ENCODE results near the gene KLRK1.
"Not testable (repeated sequence)": the region's sequence is repeated elsewhere in the genome, so short reads cannot be mapped to it uniquely, and the experiment has no call there.

KLRK1 gene

GRCh38 chr12:10361622-10362021 is 28.2 kb downstream of the KLRK1 start:
- DNase-seq, result no peak

DNA sequence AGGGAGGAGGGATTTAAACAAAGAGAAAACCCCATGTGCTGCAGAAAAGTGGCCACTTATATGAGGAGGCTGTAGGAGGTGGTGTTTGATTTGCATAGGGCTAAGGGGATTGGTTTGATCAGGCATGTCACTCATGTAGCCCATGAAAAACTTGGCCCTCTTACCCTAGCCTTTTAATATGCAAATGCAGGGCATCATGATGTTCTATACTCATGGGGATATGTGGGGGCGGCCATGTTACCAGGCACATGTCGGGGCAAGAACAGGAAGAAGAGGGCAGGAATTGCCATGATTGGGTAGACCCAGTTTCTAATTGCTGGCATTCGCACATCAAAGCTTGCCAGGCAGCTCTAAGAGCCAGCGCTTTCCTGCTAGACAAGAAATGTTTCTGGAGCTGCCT is 28.8 kb downstream of the KLRK1 start:
- DNase-seq, result no peak

GRCh38 chr12:10358969-10359368 is 30.9 kb downstream of the KLRK1 start:
- DNase-seq, result no peak

- DNase-seq, result no peak
These were observed 31.7 kb downstream of the KLRK1 start for GRCh38 chr12:10358131-10358530.

DNA sequence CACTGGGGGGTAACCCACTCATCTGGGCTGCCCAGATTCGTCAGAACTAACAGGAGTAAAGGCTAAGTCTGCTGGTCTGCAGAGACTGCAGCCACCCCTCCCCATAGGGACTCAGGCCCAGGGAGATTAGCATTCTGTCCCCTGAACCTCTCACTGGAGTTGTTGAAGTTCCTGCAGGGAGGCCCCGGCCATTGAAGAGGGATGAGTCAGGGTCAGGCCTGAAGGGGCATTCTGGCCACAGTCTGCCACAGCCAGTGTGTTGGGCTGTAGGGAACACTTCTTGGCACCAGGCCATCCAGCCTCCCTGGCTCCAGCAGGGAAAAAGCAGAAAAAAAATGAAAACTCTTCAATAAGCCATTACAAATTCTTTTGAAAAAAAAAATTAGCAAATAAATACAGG is 35.3 kb downstream of the KLRK1 start:
- DNase-seq, result no peak

GRCh38 chr12:10354071-10354470 is 35.8 kb downstream of the KLRK1 start:
- no peak for DNase-seq

GRCh38 chr12:10351457-10351856 is 38.4 kb downstream of the KLRK1 start:
- DNase-seq, result not testable (repeated sequence)

- no peak for DNase-seq
These were observed 47.8 kb downstream of the KLRK1 start for GRCh38 chr12:10341892-10342509.

GRCh38 chr12:10340946-10341345 is 48.9 kb downstream of the KLRK1 start:
- DNase-seq, result not testable (repeated sequence)

- DNase-seq, result no peak
These were observed 50.6 kb downstream of the KLRK1 start for GRCh38 chr12:10339053-10339840.

DNA sequence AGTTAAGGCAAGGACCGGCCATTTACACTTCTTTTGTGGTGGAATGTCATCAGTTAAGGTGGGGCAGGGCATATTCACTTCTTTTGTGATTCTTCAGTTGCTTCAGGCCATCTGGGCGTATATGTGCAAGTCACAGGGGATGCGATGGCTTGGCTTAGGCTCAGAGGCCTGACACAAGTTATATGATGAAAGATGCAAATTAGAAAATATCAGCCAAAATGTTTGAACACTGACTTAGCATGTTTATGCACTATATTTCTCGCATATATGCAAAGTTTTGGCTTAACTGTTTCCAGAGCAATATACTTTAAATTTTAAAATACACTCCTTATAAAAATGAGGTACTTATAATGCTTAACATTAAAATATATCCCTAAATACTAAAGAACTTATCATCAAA is 51.4 kb downstream of the KLRK1 start:
- DNase-seq, result not testable (repeated sequence)

DNA sequence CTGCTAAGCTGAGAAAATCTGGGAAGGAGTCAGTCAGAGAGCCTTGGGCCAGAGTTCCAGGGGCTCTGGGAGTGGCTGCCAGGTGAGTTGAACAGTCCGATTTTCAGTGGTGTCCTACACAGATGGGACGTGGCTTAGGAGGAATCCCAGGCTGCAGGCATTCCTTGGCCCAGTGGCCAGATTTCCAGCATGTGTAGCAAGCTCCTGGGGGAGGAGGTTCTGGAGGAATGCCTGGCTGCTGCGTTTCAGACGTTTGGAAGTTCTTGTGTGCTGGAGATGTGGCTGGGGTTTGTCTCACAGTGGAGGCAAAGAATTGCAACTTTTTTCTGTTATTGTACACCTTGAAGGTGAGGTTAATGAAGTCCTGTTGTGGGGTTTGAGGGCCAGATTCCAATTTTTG is 53.6 kb downstream of the KLRK1 start:
- DNase-seq, result not testable (repeated sequence)

DNA sequence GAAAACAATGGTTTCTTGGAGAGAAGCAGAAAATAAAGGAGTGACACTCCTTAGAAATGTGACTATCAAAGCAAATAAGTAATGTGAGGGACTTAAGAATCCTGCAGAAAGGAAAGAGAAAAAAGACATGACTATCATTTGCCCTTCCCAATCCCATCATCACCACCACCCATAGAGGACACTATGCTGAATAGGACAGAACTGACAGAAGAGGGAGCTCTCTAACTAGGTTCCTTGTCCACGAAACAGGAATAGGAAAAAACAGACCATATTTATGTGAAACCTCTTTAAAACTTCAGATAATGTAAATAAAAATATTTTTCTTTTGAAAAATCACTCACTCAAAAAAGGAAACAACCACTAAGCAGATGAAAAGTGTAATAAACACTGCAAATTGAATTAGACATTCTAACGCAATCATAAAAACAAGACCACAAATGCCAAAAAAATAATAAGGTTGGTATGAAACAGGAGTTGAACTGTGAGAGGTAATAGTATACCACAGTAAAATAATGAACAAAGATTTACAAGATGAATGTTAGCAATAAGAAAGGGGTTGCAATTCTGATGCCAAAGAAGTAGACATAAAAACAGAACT is 58.1 kb downstream of the KLRK1 start:
- DNase-seq, result no peak

DNA sequence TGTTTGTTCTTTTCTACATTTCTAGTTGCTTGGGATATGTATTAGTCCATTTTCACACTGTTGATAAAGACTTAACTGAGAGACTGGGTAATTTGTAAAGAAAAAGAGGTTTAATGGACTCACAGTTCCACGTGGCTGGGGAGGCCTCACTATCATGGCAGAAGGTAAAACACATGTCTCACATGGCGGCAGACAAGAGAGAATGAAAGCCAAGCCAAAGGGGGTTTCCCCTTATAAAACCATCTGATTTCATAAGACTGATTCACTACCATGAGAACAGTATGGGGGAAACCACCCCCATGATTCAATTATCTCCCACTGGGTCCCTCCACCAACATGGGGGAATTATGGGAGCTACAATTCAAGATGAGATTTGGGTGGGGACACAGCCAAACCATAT is 61.1 kb downstream of the KLRK1 start:
- DNase-seq, result not testable (repeated sequence)
